Osteocyte (in vitro differentiated cells): ENCODE data around the gene APOL3. TPM values are rescaled to one million over a fixed set of nuclear protein-coding genes. Genes with fewer than 3 reads are reported as not detected.
"Not testable (repeated sequence)": the region's sequence is repeated elsewhere in the genome, so short reads cannot be mapped to it uniquely, and the experiment has no call there.

Source experiments
- DNase-seq: peaks from one replicate; pipeline ENCODE4 v3.0.0; 2021; ENCODE audit warnings: mixed read lengths; ENCODE audit not compliant: unreplicated experiment; ENCODE audit errors: extremely low spot score
- H3K27ac Mint-ChIP-seq: one replicate; pipeline ENCODE4 v1.8.0; 2021; ENCODE audit warnings: mild to moderate bottlenecking, mixed read lengths; ENCODE audit not compliant: unreplicated experiment
- H3K27me3 Mint-ChIP-seq: one replicate; pipeline ENCODE4 v1.8.0; 2021; ENCODE audit warnings: mixed read lengths; ENCODE audit not compliant: unreplicated experiment
- H3K36me3 Mint-ChIP-seq: one replicate; pipeline ENCODE4 v1.8.0; 2021; ENCODE audit warnings: mixed read lengths; ENCODE audit not compliant: unreplicated experiment
- H3K4me1 Mint-ChIP-seq: one replicate; pipeline ENCODE4 v1.8.0; 2021; ENCODE audit warnings: mixed read lengths; ENCODE audit not compliant: unreplicated experiment
- H3K4me3 Mint-ChIP-seq: one replicate; pipeline ENCODE4 v1.8.0; 2021; ENCODE audit warnings: mild to moderate bottlenecking, moderate library complexity, mixed read lengths; ENCODE audit not compliant: unreplicated experiment
- H3K9me3 Mint-ChIP-seq: one replicate; pipeline ENCODE4 v1.8.0; 2021; ENCODE audit warnings: mixed read lengths; ENCODE audit not compliant: unreplicated experiment
- CTCF ChIP-seq: fragments of 200-600 bp; sonication (generic); IDR thresholded peaks from 2 replicates; pipeline ENCODE4 v1.5.0; 2021; ENCODE audit warnings: antibody characterized with exemption, mild to moderate bottlenecking, moderate library complexity
- total RNA-seq: library from RNA; stranded (reverse); gene quantifications from 2 replicates; pipeline ENCODE4 v1.2.1, GENCODE V29; 2021

Gene APOL3
- total RNA-seq, 1 donor from 2014 or later, result 10.8 TPM

GRCh38 chr22:36166086-36166485 lies 5.5 kb upstream of the APOL3 start:
- no peak overlapping the region for H3K27ac Mint-ChIP-seq
- H3K27me3 Mint-ChIP-seq, result peaks cover 66% of the 10 kb centered on the region
- DNase-seq, result no peak
- peaks cover 2% of the 10 kb centered on the region for H3K36me3 Mint-ChIP-seq
- no peak for TF ChIP-seq CTCF
- peaks cover under 1% of the 10 kb centered on the region for H3K4me1 Mint-ChIP-seq
- no peak overlapping the region for H3K4me3 Mint-ChIP-seq
- H3K9me3 Mint-ChIP-seq, result no peaks in the 10 kb centered on the region

- Mint-ChIP-seq H3K36me3 (peaks cover 2% of the 10 kb centered on the region), H3K9me3 (no peaks in the 10 kb centered on the region), H3K27ac (no peak overlapping the region), H3K4me1 (peaks cover 10% of the 10 kb centered on the region), H3K4me3 (no peak overlapping the region), H3K27me3 (peaks cover 59% of the 10 kb centered on the region)
- TF ChIP-seq CTCF, result no peak
- no peak for DNase-seq
Observed at GRCh38 chr22:36165141-36165540, 4.6 kb upstream of the APOL3 start.

GRCh38 chr22:36164621-36165020 lies 4.1 kb upstream of the APOL3 start:
- Mint-ChIP-seq H3K4me1 (peaks cover 15% of the 10 kb centered on the region), H3K36me3 (peaks cover 2% of the 10 kb centered on the region), H3K27ac (no peak overlapping the region), H3K4me3 (no peak overlapping the region), H3K9me3 (no peaks in the 10 kb centered on the region), H3K27me3 (peaks cover 59% of the 10 kb centered on the region)
- no peak for TF ChIP-seq CTCF
- no peak for DNase-seq

- no peak for DNase-seq
- H3K27me3 Mint-ChIP-seq, result peaks cover 52% of the 10 kb centered on the region
- no peak for TF ChIP-seq CTCF
- no peaks in the 10 kb centered on the region for H3K36me3 Mint-ChIP-seq
- H3K9me3 Mint-ChIP-seq, result no peaks in the 10 kb centered on the region
- no peak overlapping the region for H3K27ac Mint-ChIP-seq
- H3K4me3 Mint-ChIP-seq, result no peak overlapping the region
- peaks cover 23% of the 10 kb centered on the region for H3K4me1 Mint-ChIP-seq
Observed at GRCh38 chr22:36163497-36163896, 2.9 kb upstream of the APOL3 start.

- DNase-seq, result no peak
- peaks cover 42% of the 10 kb centered on the region for H3K27me3 Mint-ChIP-seq
- H3K27ac Mint-ChIP-seq, result no peak overlapping the region
- TF ChIP-seq CTCF, result no peak
- peaks cover 25% of the 10 kb centered on the region for H3K4me1 Mint-ChIP-seq
- no peaks in the 10 kb centered on the region for H3K9me3 Mint-ChIP-seq
- H3K4me3 Mint-ChIP-seq, result no peak overlapping the region
- H3K36me3 Mint-ChIP-seq, result no peaks in the 10 kb centered on the region
Observed at GRCh38 chr22:36162127-36163034, 1.8 kb upstream of the APOL3 start.

GRCh38 chr22:36161793-36162126 lies 1.2 kb upstream of the APOL3 start:
- not testable (repeated sequence) for H3K27ac Mint-ChIP-seq, H3K9me3 Mint-ChIP-seq, H3K36me3 Mint-ChIP-seq, H3K4me3 Mint-ChIP-seq, DNase-seq
- peaks cover 36% of the 10 kb centered on the region for H3K27me3 Mint-ChIP-seq
- H3K4me1 Mint-ChIP-seq, result peaks cover 31% of the 10 kb centered on the region
